RWPE2 (cell line): ENCODE results near the gene LIMCH1.

Source experiments
- ATAC-seq: fragments of 200-7000 bp; cut with Tn5 transposase; 3 replicates; pipeline ENCODE4 v1.9.1; 2021; ENCODE audit warnings: low read depth
- DNase-seq: peaks from one replicate; pipeline ENCODE4 v3.0.0-alpha.2; 2020; ENCODE audit warnings: low spot score
- H3K27ac ChIP-seq: fragments of 450-650 bp; 2 replicates; pipeline ENCODE4 v1.5.1; 2017; ENCODE audit warnings: mild to moderate bottlenecking; ENCODE audit not compliant: poor library complexity, severe bottlenecking
- H3K27me3 ChIP-seq: fragments of 250-450 bp; sonication (Bioruptor Pico); 2 replicates; pipeline ENCODE4 v1.5.1; 2021; ENCODE audit warnings: mild to moderate bottlenecking, moderate library complexity; ENCODE audit not compliant: insufficient read depth, poor library complexity, severe bottlenecking
- H3K36me3 ChIP-seq: fragments of 250-450 bp; sonication (Bioruptor Pico); 2 replicates; pipeline ENCODE4 v1.5.1; 2020; ENCODE audit warnings: low read depth, mild to moderate bottlenecking, moderate library complexity
- H3K4me1 ChIP-seq: fragments of 250-450 bp; sonication (Bioruptor Pico); 2 replicates; pipeline ENCODE4 v1.5.1; 2021; ENCODE audit warnings: mild to moderate bottlenecking, moderate library complexity; ENCODE audit not compliant: insufficient read depth, poor library complexity, severe bottlenecking
- H3K4me3 ChIP-seq: fragments of 250-450 bp; sonication (Bioruptor Pico); 2 replicates; pipeline ENCODE4 v1.5.1; 2021; ENCODE audit warnings: mild to moderate bottlenecking, moderate library complexity; ENCODE audit not compliant: severe bottlenecking
- H3K9me3 ChIP-seq: fragments of 250-450 bp; sonication (Bioruptor Pico); 2 replicates; pipeline ENCODE4 v1.5.1; 2021; ENCODE audit warnings: mild to moderate bottlenecking, moderate library complexity; ENCODE audit not compliant: severe bottlenecking
- CTCF ChIP-seq: fragments of 450-650 bp; IDR thresholded peaks from one replicate; pipeline ENCODE4 v1.5.1; 2017; ENCODE audit warnings: mild to moderate bottlenecking, moderate library complexity; ENCODE audit not compliant: poor library complexity, severe bottlenecking

Gene LIMCH1

GRCh38 chr4:41541687-41542094 lies 3.7 kb downstream of the LIMCH1 start:
- no peaks in the 10 kb centered on the region for H3K9me3 ChIP-seq
- H3K36me3 ChIP-seq, result peaks cover 3% of the 10 kb centered on the region; the same call in 1 of the 2 replicates
- no peak for TF ChIP-seq CTCF
- no peak overlapping the region for H3K27ac ChIP-seq
- ATAC-seq (no peak), DNase-seq (no peak)
- no peaks in the 10 kb centered on the region for H3K27me3 ChIP-seq
- H3K4me1 ChIP-seq, result peaks cover 41% of the 10 kb centered on the region
- H3K4me3 ChIP-seq, result no peak overlapping the region

- Histone ChIP-seq H3K4me3 (no peak overlapping the region), H3K27ac (no peak overlapping the region), H3K36me3 (peaks cover 3% of the 10 kb centered on the region; the same call in 1 of the 2 replicates), H3K9me3 (no peaks in the 10 kb centered on the region), H3K27me3 (no peaks in the 10 kb centered on the region), H3K4me1 (peaks cover 34% of the 10 kb centered on the region)
- no peak for TF ChIP-seq CTCF
- no peak for DNase-seq
- no peak for ATAC-seq
Measured at GRCh38 chr4:41542526-41543275, 4.7 kb downstream of the LIMCH1 start.

GRCh38 chr4:41545238-41545637 lies 7.3 kb downstream of the LIMCH1 start:
- DNase-seq, result no peak
- H3K27me3 ChIP-seq, result no peaks in the 10 kb centered on the region
- no peaks in the 10 kb centered on the region for H3K36me3 ChIP-seq
- no peak for TF ChIP-seq CTCF
- H3K27ac ChIP-seq, result no peak overlapping the region
- peaks cover 11% of the 10 kb centered on the region for H3K4me1 ChIP-seq
- H3K9me3 ChIP-seq, result no peaks in the 10 kb centered on the region
- no peak for ATAC-seq
- H3K4me3 ChIP-seq, result no peak overlapping the region

GRCh38 chr4:41546638-41547037 lies 8.7 kb downstream of the LIMCH1 start:
- Histone ChIP-seq H3K27ac (no peak overlapping the region), H3K27me3 (no peaks in the 10 kb centered on the region), H3K4me1 (peaks cover 11% of the 10 kb centered on the region), H3K4me3 (no peak overlapping the region), H3K36me3 (no peaks in the 10 kb centered on the region; the same call in 1 of the 2 replicates), H3K9me3 (no peaks in the 10 kb centered on the region)
- ATAC-seq (no peak), DNase-seq (no peak)
- no peak for TF ChIP-seq CTCF

- no peaks in the 10 kb centered on the region for H3K9me3 ChIP-seq
- no peak for TF ChIP-seq CTCF
- H3K27me3 ChIP-seq, result no peaks in the 10 kb centered on the region
- no peaks in the 10 kb centered on the region for H3K4me1 ChIP-seq
- DNase-seq (no peak), ATAC-seq (no peak)
- no peak overlapping the region for H3K27ac ChIP-seq
- H3K36me3 ChIP-seq, result no peaks in the 10 kb centered on the region; the same call in 1 of the 2 replicates
- no peak overlapping the region for H3K4me3 ChIP-seq
Measured at GRCh38 chr4:41548305-41548880, 10.4 kb downstream of the LIMCH1 start.
